Large intestine (tissue), 3 donors: ENCODE results near the gene ZSWIM1. TPM values are rescaled to one million over a fixed set of nuclear protein-coding genes. Genes with fewer than 3 reads are reported as not detected.
A peak's percentile ranks its signal among the peaks of the same experiment; 100 is the strongest.

Experiments
- DNase-seq, 2 donors: peaks; one replicate each; pipeline versions ENCODE4 v3.0.0 to v3.0.0-alpha.2; 2013
- H3K27ac ChIP-seq: one replicate; pipeline ENCODE4 v1.5.1; 2013; ENCODE audit warnings: low read length
- H3K27me3 ChIP-seq: 2 replicates; pipeline ENCODE4 v1.6.1; 2013; ENCODE audit warnings: low read length; ENCODE audit not compliant: control insufficient read depth, insufficient read depth
- H3K36me3 ChIP-seq: 2 replicates; pipeline ENCODE4 v1.6.1; 2013; ENCODE audit warnings: low read length; ENCODE audit not compliant: control insufficient read depth, insufficient read depth
- H3K4me1 ChIP-seq: one replicate; pipeline ENCODE4 v1.6.1; 2013; ENCODE audit warnings: low read length; ENCODE audit not compliant: control insufficient read depth, insufficient read depth
- H3K4me3 ChIP-seq: one replicate; pipeline ENCODE4 v1.5.1; 2013; ENCODE audit warnings: low read length
- H3K9me3 ChIP-seq: one replicate; pipeline ENCODE4 v1.6.1; 2013; ENCODE audit warnings: mild to moderate bottlenecking, low read depth, low read length, moderate library complexity; ENCODE audit not compliant: control insufficient read depth
- WGBS: methylation state at CpG from one replicate; pipeline ENCODE4 v1.1.5; 2013; ENCODE audit warnings: low lambda C conversion rate; ENCODE audit not compliant: insufficient coverage; 5-methylcytosine and 5-hydroxymethylcytosine counted together
- polyA plus RNA-seq: library from polyadenylated mRNA; unstranded; fragments of 120-200 nt; gene quantifications from one replicate; pipeline ENCODE4 v1.2.1, GENCODE V29; 2013

Gene ZSWIM1
- polyA plus RNA-seq, 1 donor = 17.3 TPM

GRCh38 chr20:45840700-45841198 is 40.3 kb upstream of the ZSWIM1 start:
- WGBS = no CpG with 5 or more reads among the region's 25 CpGs
- peaks cover 56% of the 10 kb centered on the region for H3K36me3 ChIP-seq
- H3K27me3 ChIP-seq = no peaks in the 10 kb centered on the region
- H3K4me1 ChIP-seq = peaks cover 4% of the 10 kb centered on the region
- H3K9me3 ChIP-seq = no peaks in the 10 kb centered on the region
- H3K4me3 ChIP-seq = no peak overlapping the region
- no peak overlapping the region for H3K27ac ChIP-seq
- DNase-seq = no peak

DNA sequence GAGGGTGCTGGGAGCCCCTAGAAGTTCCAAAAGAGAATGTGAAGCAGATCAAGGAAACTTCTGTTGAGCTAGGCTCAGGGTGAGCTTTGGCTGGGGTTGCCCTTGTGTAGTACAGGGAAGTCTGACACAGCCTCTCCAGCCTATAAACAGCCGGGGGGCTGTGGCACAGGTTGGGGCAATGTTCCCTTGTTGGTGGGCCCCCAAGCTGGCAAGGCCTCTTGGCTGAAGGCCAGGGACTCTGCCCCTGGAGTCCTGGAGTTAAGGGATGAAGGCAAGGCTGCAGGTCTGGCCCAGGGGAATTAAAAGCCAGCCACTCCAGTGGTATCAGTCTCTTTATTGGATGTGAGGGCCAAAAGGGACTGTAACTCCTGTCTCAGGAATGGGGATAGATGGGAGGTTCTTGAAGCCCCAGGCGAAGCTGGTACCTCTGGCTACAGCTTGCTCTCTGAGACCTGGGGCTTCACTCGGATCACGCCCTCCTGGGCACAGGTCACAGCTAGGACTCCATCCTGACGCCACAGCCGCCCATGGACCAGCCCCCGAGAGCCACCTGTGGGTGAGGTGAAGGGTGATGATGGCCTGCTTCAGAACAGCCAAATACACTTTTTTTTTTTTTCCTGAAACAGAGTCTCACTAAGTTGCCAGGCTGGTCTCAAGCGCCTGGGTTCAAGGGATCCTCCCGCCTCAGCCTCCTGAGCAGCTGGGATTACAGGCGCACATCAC is 39.5 kb upstream of the ZSWIM1 start:
- no CpG with 5 or more reads among the region's 10 CpGs for WGBS
- Histone ChIP-seq H3K4me1 (peaks cover 2% of the 10 kb centered on the region), H3K27me3 (no peaks in the 10 kb centered on the region), H3K36me3 (peaks cover 62% of the 10 kb centered on the region), H3K9me3 (no peaks in the 10 kb centered on the region), H3K4me3 (no peak overlapping the region), H3K27ac (no peak overlapping the region)
- no peak for DNase-seq

DNA sequence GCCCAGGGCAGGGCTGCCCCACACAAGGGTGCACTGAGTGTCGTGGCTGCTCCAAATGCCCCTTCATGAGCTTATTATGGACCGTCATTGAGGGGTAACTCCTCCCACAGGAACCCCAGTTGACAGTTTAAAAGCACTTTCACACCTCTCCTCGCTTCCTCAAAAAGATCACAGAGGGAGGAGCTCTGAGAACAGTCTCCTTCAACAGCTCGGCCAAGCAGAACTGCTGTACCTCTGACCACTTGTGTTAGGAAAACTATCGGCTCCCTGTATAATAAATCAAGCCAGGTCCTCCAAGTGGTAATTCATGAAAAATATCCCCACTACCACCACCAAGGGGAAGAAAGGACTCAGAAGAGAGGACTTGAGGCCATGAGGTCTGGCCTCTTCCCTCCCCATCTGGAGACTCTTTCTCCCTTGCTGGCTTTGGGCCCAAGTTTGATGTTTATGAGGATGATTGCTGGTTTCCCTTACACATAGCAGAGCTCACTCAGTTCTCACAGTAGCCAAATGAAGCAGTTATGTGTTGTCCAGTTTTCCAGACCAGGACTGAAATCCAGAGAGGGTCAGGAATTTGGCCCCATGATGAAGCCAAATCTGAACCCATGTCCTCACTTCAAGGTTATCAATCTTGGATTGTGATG is 38.7 kb upstream of the ZSWIM1 start:
- H3K36me3 ChIP-seq = peaks cover 69% of the 10 kb centered on the region

GRCh38 chr20:45843506-45843905 is 37.5 kb upstream of the ZSWIM1 start:
- no CpG with 5 or more reads among the region's 14 CpGs for WGBS
- no peak overlapping the region for H3K27ac ChIP-seq
- DNase-seq = no peak
- no peak overlapping the region for H3K4me3 ChIP-seq
- H3K9me3 ChIP-seq = no peaks in the 10 kb centered on the region
- no peaks in the 10 kb centered on the region for H3K4me1 ChIP-seq
- peaks cover 78% of the 10 kb centered on the region for H3K36me3 ChIP-seq
- no peaks in the 10 kb centered on the region for H3K27me3 ChIP-seq

More for the DNA sequence above, 38.7 kb upstream of the ZSWIM1 start:
- Histone ChIP-seq H3K4me3 (no peak overlapping the region), H3K4me1 (no peaks in the 10 kb centered on the region), H3K27ac (no peak overlapping the region), H3K9me3 (no peaks in the 10 kb centered on the region), H3K27me3 (no peaks in the 10 kb centered on the region)
- WGBS = no CpG with 5 or more reads among the region's 5 CpGs
- DNase-seq = no peak

GRCh38 chr20:45845452-45845851 is 35.6 kb upstream of the ZSWIM1 start:
- Histone ChIP-seq H3K4me1 (no peaks in the 10 kb centered on the region), H3K4me3 (no peak overlapping the region), H3K9me3 (no peaks in the 10 kb centered on the region), H3K27ac (no peak overlapping the region), H3K27me3 (no peaks in the 10 kb centered on the region), H3K36me3 (peaks cover 75% of the 10 kb centered on the region)
- DNase-seq = no peak

- no peak for DNase-seq
- Histone ChIP-seq H3K4me3 (no peak overlapping the region), H3K9me3 (no peaks in the 10 kb centered on the region), H3K27ac (no peak overlapping the region), H3K27me3 (no peaks in the 10 kb centered on the region), H3K36me3 (peaks cover 49% of the 10 kb centered on the region), H3K4me1 (peaks cover 8% of the 10 kb centered on the region)
- no CpG with 5 or more reads among the region's 8 CpGs for WGBS
Observed at GRCh38 chr20:45848421-45848820, 32.6 kb upstream of the ZSWIM1 start.

DNA sequence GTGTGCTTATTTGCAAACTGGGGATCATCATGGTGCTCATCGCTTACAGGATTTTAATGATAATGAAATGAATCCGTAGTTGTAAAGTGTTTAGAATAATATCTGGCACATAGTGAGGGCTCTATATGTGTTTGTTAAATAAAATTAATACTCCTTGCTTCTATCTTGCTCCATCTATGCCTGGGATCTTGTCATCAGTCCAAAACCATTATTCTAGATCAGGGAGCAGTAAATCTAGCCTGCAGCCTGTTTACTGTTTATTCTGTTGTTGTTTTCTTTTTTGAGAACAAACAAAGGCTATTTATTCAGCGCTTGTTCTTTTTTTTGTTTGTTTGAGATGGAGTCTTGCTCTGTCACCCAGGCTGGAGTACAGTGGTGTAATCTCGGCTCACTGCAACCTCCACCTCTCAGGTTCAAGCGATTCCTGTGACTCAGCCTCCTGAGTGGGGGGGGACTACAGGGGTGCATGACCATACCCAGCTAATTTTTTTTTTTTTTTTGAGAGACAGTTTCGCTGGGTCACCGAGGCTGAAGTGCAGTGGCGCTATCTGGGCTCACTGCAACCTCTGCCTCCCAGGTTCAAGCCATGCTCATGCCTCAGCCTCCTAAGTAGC is 32.0 kb upstream of the ZSWIM1 start:
- no peak for DNase-seq
- Histone ChIP-seq H3K9me3 (no peaks in the 10 kb centered on the region), H3K4me3 (no peak overlapping the region), H3K27ac (no peak overlapping the region), H3K36me3 (peaks cover 48% of the 10 kb centered on the region), H3K27me3 (no peaks in the 10 kb centered on the region), H3K4me1 (peaks cover 8% of the 10 kb centered on the region)
- 100% methylated on average over 1 of the region's 8 CpGs for WGBS

GRCh38 chr20:45850238-45850637 is 30.8 kb upstream of the ZSWIM1 start:
- no peak overlapping the region for H3K4me3 ChIP-seq
- H3K36me3 ChIP-seq = peaks cover 44% of the 10 kb centered on the region
- no peak for DNase-seq
- no CpG with 5 or more reads among the region's 2 CpGs for WGBS
- peak overlapping the region; percentile 19 for H3K27ac ChIP-seq
- no peaks in the 10 kb centered on the region for H3K9me3 ChIP-seq
- peaks cover 11% of the 10 kb centered on the region for H3K4me1 ChIP-seq
- no peaks in the 10 kb centered on the region for H3K27me3 ChIP-seq

GRCh38 chr20:45850926-45851325 is 30.1 kb upstream of the ZSWIM1 start:
- no peak overlapping the region for H3K4me3 ChIP-seq
- no CpG with 5 or more reads among the region's 1 CpG for whole genome bisulfite sequencing
- peak; percentile 59 to 73 for DNase-seq
- H3K9me3 ChIP-seq = no peaks in the 10 kb centered on the region
- H3K36me3 ChIP-seq = peaks cover 39% of the 10 kb centered on the region
- peak overlapping the region; percentile 53 for H3K27ac ChIP-seq
- H3K27me3 ChIP-seq = no peaks in the 10 kb centered on the region
- H3K4me1 ChIP-seq = peaks cover 13% of the 10 kb centered on the region

DNA sequence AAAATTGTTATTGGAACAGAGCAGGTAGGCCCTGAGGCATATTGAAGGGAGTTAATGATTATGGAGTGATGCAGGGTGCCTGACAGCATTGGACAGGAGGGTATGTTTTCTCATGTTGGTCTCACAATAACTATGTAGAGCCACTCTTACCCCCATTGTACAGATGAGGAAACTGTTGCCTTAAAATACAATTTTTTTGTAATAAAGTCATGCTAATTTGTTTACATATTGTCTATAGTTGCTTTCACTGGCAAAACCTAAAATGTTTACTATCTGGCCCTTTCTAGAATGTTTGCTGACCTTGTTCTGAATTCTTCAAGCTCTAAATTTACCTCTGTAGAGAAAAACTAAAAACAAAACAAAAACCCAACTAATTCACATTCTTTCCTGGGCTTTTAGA is 29.5 kb upstream of the ZSWIM1 start:
- H3K36me3 ChIP-seq = peaks cover 34% of the 10 kb centered on the region
- H3K27ac ChIP-seq = peak overlapping the region; percentile 53

More for the DNA sequence above, 29.5 kb upstream of the ZSWIM1 start:
- Histone ChIP-seq H3K4me3 (no peak overlapping the region), H3K27me3 (no peaks in the 10 kb centered on the region), H3K9me3 (no peaks in the 10 kb centered on the region), H3K4me1 (peaks cover 19% of the 10 kb centered on the region)
- no peak for DNase-seq
